Measurements from ENCODE around the gene ACACB. TPM values are rescaled to one million over a fixed set of nuclear protein-coding genes. Genes with fewer than 3 reads are reported as not detected.

The ACACB gene
- total RNA-seq, 1 experiment from 2014 or later, result 8.2 TPM

GRCh38 chr12:109267361-109267760, 151.0 kb downstream of the ACACB start:
- no TSS peak for BruUV-seq (replicated peaks)
- TF ChIP-seq EZH2 (IDR thresholded peaks at IDR 0.05; ENCODE audit: borderline replicate concordance, low read depth, low read length, poor library complexity, severe bottlenecking), result no peak
- TF ChIP-seq CTCF (conservative IDR thresholded peaks at IDR 0.05; ENCODE audit: low read depth, low read length), result no peak

GRCh38 chr12:109268896-109269295, 152.5 kb downstream of the ACACB start:
- Histone ChIP-seq H3K4me3 (ENCODE audit: low read depth, low read length, poor library complexity, severe bottlenecking) (no peak overlapping the region), H3K27me3 (replicated peaks; ENCODE audit: insufficient read depth, low read depth, low read length, poor library complexity) (no peaks in the 10 kb centered on the region), H3K9me3 (ENCODE audit: low read depth, low read length, poor library complexity, severe bottlenecking) (no peaks in the 10 kb centered on the region), H3K27ac (ENCODE audit: low read depth, low read length, poor library complexity, severe bottlenecking) (no peak overlapping the region), H3K4me1 (ENCODE audit: insufficient read depth, low read length, poor library complexity, severe bottlenecking) (no peaks in the 10 kb centered on the region), H3K36me3 (ENCODE audit: insufficient read depth, low read length, poor library complexity, severe bottlenecking) (no peaks in the 10 kb centered on the region)
- ChIA-PET CTCF (interaction anchor here (1.1 to 1.6 kb wide), 2 partner anchors 117 to 157 kb away, joined by 3 read pairs; no protein-coding TSS in a partner anchor), POLR2A (ENCODE audit: low non-redundant PET) (no interaction called here)
- intact Hi-C loops (cut with micrococcal nuclease; ENCODE audit: unreplicated experiment), result no loop called here
- DNase-seq (ENCODE audit: low spot score), result no peak
- no peak for TF ChIP-seq EZH2 (IDR thresholded peaks at IDR 0.05; ENCODE audit: borderline replicate concordance, low read depth, low read length, poor library complexity, severe bottlenecking)
- TF ChIP-seq CTCF (conservative IDR thresholded peaks at IDR 0.05; ENCODE audit: low read depth, low read length), result no peak
- no TSS peak for BruUV-seq (replicated peaks)

More at GRCh38 chr12:109267361-109267760, 151.0 kb downstream of the ACACB start:
- POLR2A ChIA-PET (ENCODE audit: low non-redundant PET), result no interaction called here
- intact Hi-C loops (cut with micrococcal nuclease; ENCODE audit: unreplicated experiment), result no loop called here
- no peaks in the 10 kb centered on the region for H3K9me3 ChIP-seq (ENCODE audit: low read depth, low read length, poor library complexity, severe bottlenecking)
- no peak overlapping the region for H3K27ac ChIP-seq (ENCODE audit: low read depth, low read length, poor library complexity, severe bottlenecking)
- H3K36me3 ChIP-seq (ENCODE audit: insufficient read depth, low read length, poor library complexity, severe bottlenecking), result no peaks in the 10 kb centered on the region
- no peaks in the 10 kb centered on the region for H3K27me3 ChIP-seq (replicated peaks; ENCODE audit: insufficient read depth, low read depth, low read length, poor library complexity)
- H3K4me1 ChIP-seq (ENCODE audit: insufficient read depth, low read length, poor library complexity, severe bottlenecking), result no peaks in the 10 kb centered on the region
- DNase-seq (ENCODE audit: low spot score), result no peak
- CTCF ChIA-PET, result no interaction called here
- H3K4me3 ChIP-seq (ENCODE audit: low read depth, low read length, poor library complexity, severe bottlenecking), result no peak overlapping the region

DNA sequence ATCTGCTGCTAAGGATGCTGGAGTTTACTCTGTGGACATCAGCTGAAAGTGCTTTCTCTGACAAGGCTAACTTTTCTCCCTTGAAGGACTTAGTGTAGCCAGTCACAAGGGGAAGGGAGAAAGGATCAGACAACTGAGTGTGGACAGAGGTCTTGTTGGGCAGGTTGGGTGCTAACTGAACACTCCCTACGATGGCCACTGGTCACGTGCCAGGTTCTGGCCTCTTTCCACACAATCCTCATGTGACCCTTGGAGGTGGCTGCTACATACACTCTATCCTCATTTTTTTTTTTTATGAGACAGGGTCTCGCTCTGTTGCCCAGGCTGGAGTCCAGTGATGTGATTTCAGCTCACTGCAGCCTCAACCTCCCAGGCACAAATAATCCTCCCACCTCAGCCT, 153.0 kb downstream of the ACACB start:
- Histone ChIP-seq H3K4me1 (ENCODE audit: insufficient read depth, low read length, poor library complexity, severe bottlenecking) (no peaks in the 10 kb centered on the region), H3K4me3 (ENCODE audit: low read depth, low read length, poor library complexity, severe bottlenecking) (no peak overlapping the region), H3K27me3 (replicated peaks; ENCODE audit: insufficient read depth, low read depth, low read length, poor library complexity) (no peaks in the 10 kb centered on the region), H3K9me3 (ENCODE audit: low read depth, low read length, poor library complexity, severe bottlenecking) (no peaks in the 10 kb centered on the region), H3K36me3 (ENCODE audit: insufficient read depth, low read length, poor library complexity, severe bottlenecking) (no peaks in the 10 kb centered on the region), H3K27ac (ENCODE audit: low read depth, low read length, poor library complexity, severe bottlenecking) (no peak overlapping the region)
- no TSS peak for BruUV-seq (replicated peaks)
- intact Hi-C loops (cut with micrococcal nuclease; ENCODE audit: unreplicated experiment), result no loop called here
- TF ChIP-seq CTCF (conservative IDR thresholded peaks at IDR 0.05; ENCODE audit: low read depth, low read length), result no peak
- no peak for TF ChIP-seq EZH2 (IDR thresholded peaks at IDR 0.05; ENCODE audit: borderline replicate concordance, low read depth, low read length, poor library complexity, severe bottlenecking)
- DNase-seq (ENCODE audit: low spot score), result no peak
- ChIA-PET CTCF (interaction anchor here (0.7 to 1.6 kb wide), 2 partner anchors 124 to 158 kb away, joined by 3 read pairs; no protein-coding TSS in a partner anchor), POLR2A (ENCODE audit: low non-redundant PET) (no interaction called here)

Measured in A673 (cell line).